ENCODE data around the gene KCNQ2.

The KCNQ2 gene

GRCh38 chr20:63397946-63398450, 74.5 kb downstream of the KCNQ2 start:
- no peaks in the 10 kb centered on the region for H3K36me3 ChIP-seq (ENCODE audit: control insufficient read depth, insufficient read depth, low read length)
- H3K27ac ChIP-seq: no peak overlapping the region
- TF ChIP-seq CTCF (IDR thresholded peaks at IDR 0.05): no peak
- no peak overlapping the region for H3K4me2 ChIP-seq (ENCODE audit: low read length)
- H3K9me3 ChIP-seq (ENCODE audit: control insufficient read depth, low read length): no peaks in the 10 kb centered on the region
- no peaks in the 10 kb centered on the region for H3K4me1 ChIP-seq
- no peaks in the 10 kb centered on the region for H3K79me2 ChIP-seq
- H2AFZ ChIP-seq: no peak overlapping the region
- no peaks in the 10 kb centered on the region for H3K27me3 ChIP-seq (ENCODE audit: control insufficient read depth, insufficient read depth, low read length)
- H3K4me3 ChIP-seq (ENCODE audit: low read depth, low read length): no peak overlapping the region
- H3K9ac ChIP-seq: no peak overlapping the region

- no peaks in the 10 kb centered on the region for H3K4me1 ChIP-seq
- no peaks in the 10 kb centered on the region for H3K79me2 ChIP-seq
- no peak for TF ChIP-seq CTCF (IDR thresholded peaks at IDR 0.05)
- H3K27ac ChIP-seq: no peak overlapping the region
- H3K4me3 ChIP-seq (ENCODE audit: low read depth, low read length): no peak overlapping the region
- H3K4me2 ChIP-seq (ENCODE audit: low read length): no peak overlapping the region
- no peaks in the 10 kb centered on the region for H3K27me3 ChIP-seq (ENCODE audit: control insufficient read depth, insufficient read depth, low read length)
- H2AFZ ChIP-seq: no peak overlapping the region
- H3K36me3 ChIP-seq (ENCODE audit: control insufficient read depth, insufficient read depth, low read length): no peaks in the 10 kb centered on the region
- no peaks in the 10 kb centered on the region for H3K9me3 ChIP-seq (ENCODE audit: control insufficient read depth, low read length)
- H3K9ac ChIP-seq: no peak overlapping the region
These were observed 75.2 kb downstream of the KCNQ2 start for GRCh38 chr20:63397155-63397843.

GRCh38 chr20:63396300-63396699, 76.2 kb downstream of the KCNQ2 start:
- no peak overlapping the region for H2AFZ ChIP-seq
- no peaks in the 10 kb centered on the region for H3K9me3 ChIP-seq (ENCODE audit: control insufficient read depth, low read length)
- H3K9ac ChIP-seq: no peak overlapping the region
- H3K79me2 ChIP-seq: no peaks in the 10 kb centered on the region
- H3K27me3 ChIP-seq (ENCODE audit: control insufficient read depth, insufficient read depth, low read length): no peaks in the 10 kb centered on the region
- H3K4me3 ChIP-seq (ENCODE audit: low read depth, low read length): no peak overlapping the region
- no peaks in the 10 kb centered on the region for H3K36me3 ChIP-seq (ENCODE audit: control insufficient read depth, insufficient read depth, low read length)
- H3K4me1 ChIP-seq: no peaks in the 10 kb centered on the region
- no peak overlapping the region for H3K4me2 ChIP-seq (ENCODE audit: low read length)
- H3K27ac ChIP-seq: no peak overlapping the region
- no peak for TF ChIP-seq CTCF (IDR thresholded peaks at IDR 0.05)

GRCh38 chr20:63395723-63396122, 76.7 kb downstream of the KCNQ2 start:
- no peak for TF ChIP-seq CTCF (IDR thresholded peaks at IDR 0.05)
- Histone ChIP-seq H3K36me3 (ENCODE audit: control insufficient read depth, insufficient read depth, low read length) (no peaks in the 10 kb centered on the region), H3K9me3 (ENCODE audit: control insufficient read depth, low read length) (no peaks in the 10 kb centered on the region), H3K79me2 (no peaks in the 10 kb centered on the region), H3K9ac (no peak overlapping the region), H3K27ac (no peak overlapping the region), H2AFZ (no peak overlapping the region), H3K4me2 (ENCODE audit: low read length) (no peak overlapping the region), H3K4me1 (no peaks in the 10 kb centered on the region), H3K4me3 (ENCODE audit: low read depth, low read length) (no peak overlapping the region), H3K27me3 (ENCODE audit: control insufficient read depth, insufficient read depth, low read length) (no peaks in the 10 kb centered on the region)

- Histone ChIP-seq H3K36me3 (ENCODE audit: control insufficient read depth, insufficient read depth, low read length) (no peaks in the 10 kb centered on the region), H3K4me2 (ENCODE audit: low read length) (no peak overlapping the region), H2AFZ (no peak overlapping the region), H3K9ac (no peak overlapping the region), H3K79me2 (no peaks in the 10 kb centered on the region), H3K4me1 (no peaks in the 10 kb centered on the region), H3K27ac (no peak overlapping the region), H3K4me3 (ENCODE audit: low read depth, low read length) (no peak overlapping the region), H3K9me3 (ENCODE audit: control insufficient read depth, low read length) (no peaks in the 10 kb centered on the region), H3K27me3 (ENCODE audit: control insufficient read depth, insufficient read depth, low read length) (no peaks in the 10 kb centered on the region)
- TF ChIP-seq CTCF (IDR thresholded peaks at IDR 0.05): no peak
These were observed 77.5 kb downstream of the KCNQ2 start for GRCh38 chr20:63394920-63395455.

All from parathyroid adenoma (tissue), 2 donors.